A549 (cell line): ENCODE measurements around the gene RRM1. TPM values are rescaled to one million over a fixed set of nuclear protein-coding genes. Genes with fewer than 3 reads are reported as not detected.

Experiments used
- ATAC-seq, 2 experiments: fragments of 200-7000 bp in 1 of 2; fragments of >200 bp in 1 of 2; cut with Nextera tagmentation in 1 of 2; cut with Tn5 transposase in 1 of 2; 3 replicates each; pipeline versions ENCODE4 v1.8.0 to v1.9.1; 2018 to 2020; ENCODE audit warnings: mild to moderate bottlenecking in 1 of 2, moderate library complexity in 1 of 2
- CTCF ChIA-PET: fragments of 300-600 bp; sonication (Branson Sonifier 250); formaldehyde crosslinking; extraction: SDS; loops from one replicate; lab custom pipeline; 2021; ENCODE audit warnings: antibody characterized with exemption, inconsistent platforms; lab: Yijun Ruan, JAX
- POLR2A ChIA-PET: fragments of 350-600 bp; formaldehyde crosslinking; extraction: SDS; loops from one replicate; lab custom pipeline; 2021; ENCODE audit warnings: antibody characterized with exemption, inconsistent platforms; lab: Yijun Ruan, JAX
- DNase-seq, 2 experiments: peaks; one replicate each; pipeline versions ENCODE4 v3.0.0 to v3.0.0-alpha.2; 2011 to 2016; ENCODE audit warnings: low read depth in 1 of 2, low spot score in 1 of 2
- FAIRE-seq: peaks from 2 replicates; lab custom pipeline; 2011; peaks lifted over from hg19 to GRCh38; lab: Jason Lieb, UNC
- H3K27ac ChIP-seq, 2 experiments: fragments of >200 bp; sonication (Bioruptor Twin); formaldehyde crosslinking; 3 replicates each; pipeline ENCODE4 v1.5.1; 2016 to 2017
- H3K4me1 ChIP-seq: fragments of >200 bp; sonication (Bioruptor Twin); formaldehyde crosslinking; 3 replicates; pipeline ENCODE4 v1.6.1; 2016
- H3K4me2 ChIP-seq: fragments of >200 bp; sonication (Bioruptor Twin); formaldehyde crosslinking; 3 replicates; pipeline ENCODE4 v1.6.1; 2016
- H3K4me3 ChIP-seq: fragments of >200 bp; sonication (Bioruptor Twin); formaldehyde crosslinking; 3 replicates; pipeline ENCODE4 v1.5.1; 2016
- H3K9me3 ChIP-seq: fragments of >200 bp; sonication (Bioruptor Twin); formaldehyde crosslinking; 3 replicates; pipeline ENCODE4 v1.6.1; 2016
- BHLHE40 ChIP-seq: IDR thresholded peaks from 2 replicates; pipeline ENCODE4 v1.6.1; 2012; ENCODE audit warnings: low read depth, low read length, inconsistent platforms
- CHD2 ChIP-seq: fragments of 150-350 bp; IDR thresholded peaks from 2 replicates; pipeline ENCODE4 v1.6.1; 2014; ENCODE audit warnings: low read length; ENCODE audit not compliant: partially characterized antibody
- CHD4 ChIP-seq: fragments of 200-600 bp; sonication (generic); IDR thresholded peaks from 2 replicates; pipeline ENCODE4 v1.6.1; 2016; ENCODE audit warnings: antibody characterized with exemption, mild to moderate bottlenecking, borderline replicate concordance
- EHMT2 ChIP-seq: fragments of 200-600 bp; sonication (generic); IDR thresholded peaks from 2 replicates; pipeline ENCODE4 v1.6.1; 2016; ENCODE audit warnings: antibody characterized with exemption, low read depth, mild to moderate bottlenecking, moderate library complexity
- HDAC2 ChIP-seq: fragments of 200-600 bp; sonication (generic); IDR thresholded peaks from 2 replicates; pipeline ENCODE4 v1.6.1; 2016
- HEYL ChIP-seq: fragments of 250-450 bp; sonication (Bioruptor Pico); IDR thresholded peaks from 2 replicates; pipeline ENCODE4 v1.8.0; 2021; ENCODE audit warnings: mild to moderate bottlenecking, moderate library complexity
- HOXB13 ChIP-seq: fragments of 250-450 bp; sonication (Bioruptor Pico); IDR thresholded peaks from 2 replicates; pipeline ENCODE4 v1.5.0; 2020; ENCODE audit warnings: low read depth, mild to moderate bottlenecking, moderate library complexity
- JUNB ChIP-seq: fragments of >200 bp; sonication (Bioruptor Twin); formaldehyde crosslinking; IDR thresholded peaks from 2 replicates; pipeline ENCODE4 v1.6.1; 2016
- KDM1A ChIP-seq: fragments of 200-600 bp; sonication (generic); IDR thresholded peaks from 2 replicates; pipeline ENCODE4 v1.6.1; 2016; ENCODE audit warnings: low read depth, mild to moderate bottlenecking
- KDM5A ChIP-seq: fragments of 200-600 bp; sonication (generic); IDR thresholded peaks from 2 replicates; pipeline ENCODE4 v1.6.1; 2016; ENCODE audit warnings: antibody characterized with exemption, mild to moderate bottlenecking
- PHF8 ChIP-seq: fragments of 200-600 bp; sonication (generic); IDR thresholded peaks from 2 replicates; pipeline ENCODE4 v1.6.1; 2016; ENCODE audit warnings: low read depth, mild to moderate bottlenecking, antibody characterized with exemption, moderate library complexity, borderline replicate concordance
- POLR2A ChIP-seq: IDR thresholded peaks from 2 replicates; pipeline ENCODE4 v1.6.1; 2012; ENCODE audit warnings: mild to moderate bottlenecking, low read length
- SMC3 ChIP-seq: fragments of >200 bp; sonication (Bioruptor Twin); formaldehyde crosslinking; IDR thresholded peaks from 3 replicates; pipeline ENCODE4 v1.6.1; 2018; ENCODE audit warnings: inconsistent platforms
- ZFP36 ChIP-seq: fragments of 450-650 bp; IDR thresholded peaks from 2 replicates; pipeline ENCODE4 v1.6.1; 2014; ENCODE audit warnings: borderline replicate concordance; ENCODE audit not compliant: partially characterized antibody
- WGBS: methylation state at CpG from one replicate; pipeline ENCODE4 v1.1.6; 2017; ENCODE audit errors: missing lambda C conversion rate; 5-methylcytosine and 5-hydroxymethylcytosine counted together
- polyA plus RNA-seq, 4 experiments: library from polyadenylated mRNA; depleted of rRNA in 3 of 4; stranded (reverse); fragments of >200 nt; fragmentation: RNase III in 1 of 4; extraction: RNeasy Plus Mini Kit Qiagen cat#74134 plus additional on column Dnase treatment in 1 of 4; gene quantifications; 2 replicates in 3 of 4; 3 replicates in 1 of 4; pipeline ENCODE4 v1.2.3, GENCODE V29; 2011 to 2017
- TF ChIP-seq, protein P1 (sequence below): IDR thresholded peaks from 2 replicates; pipeline ENCODE4 v1.6.1; 2012
- TF ChIP-seq, protein P2 (sequence below): fragments of 150-350 bp; IDR thresholded peaks from 2 replicates; pipeline ENCODE4 v1.6.1; 2014; ENCODE audit warnings: low read depth, mild to moderate bottlenecking, low read length
- TF ChIP-seq, protein P3 (sequence below): fragments of 250-450 bp; sonication (Bioruptor Pico); IDR thresholded peaks from 2 replicates; pipeline ENCODE4 v1.5.0; 2020; ENCODE audit warnings: low read depth, mild to moderate bottlenecking, moderate library complexity
- TF ChIP-seq, protein P4 (sequence below): fragments of >200 bp; sonication (Bioruptor Twin); formaldehyde crosslinking; IDR thresholded peaks from 2 replicates; pipeline ENCODE4 v1.6.1; 2016
- TF ChIP-seq, protein P5 (sequence below): fragments of 250-450 bp; sonication (Bioruptor Pico); IDR thresholded peaks from 2 replicates; pipeline ENCODE4 v1.5.0; 2021; ENCODE audit warnings: mild to moderate bottlenecking, moderate library complexity, borderline replicate concordance
- TF ChIP-seq, protein P6 (sequence below): fragments of >200 bp; sonication (Bioruptor Twin); formaldehyde crosslinking; IDR thresholded peaks from 3 replicates; pipeline ENCODE4 v1.5.1; 2016
- TF ChIP-seq, protein P7 (sequence below): IDR thresholded peaks from 2 replicates; pipeline ENCODE4 v1.6.1; 2012; ENCODE audit warnings: low read depth, borderline replicate concordance
- TF ChIP-seq, protein P8 (sequence below): IDR thresholded peaks from 2 replicates; pipeline ENCODE4 v1.6.1; 2012

Gene RRM1
- polyA plus RNA-seq, 2 of the 4 experiments (the other 2 are of a cell fraction), result 91.4 to 120 TPM

DNA sequence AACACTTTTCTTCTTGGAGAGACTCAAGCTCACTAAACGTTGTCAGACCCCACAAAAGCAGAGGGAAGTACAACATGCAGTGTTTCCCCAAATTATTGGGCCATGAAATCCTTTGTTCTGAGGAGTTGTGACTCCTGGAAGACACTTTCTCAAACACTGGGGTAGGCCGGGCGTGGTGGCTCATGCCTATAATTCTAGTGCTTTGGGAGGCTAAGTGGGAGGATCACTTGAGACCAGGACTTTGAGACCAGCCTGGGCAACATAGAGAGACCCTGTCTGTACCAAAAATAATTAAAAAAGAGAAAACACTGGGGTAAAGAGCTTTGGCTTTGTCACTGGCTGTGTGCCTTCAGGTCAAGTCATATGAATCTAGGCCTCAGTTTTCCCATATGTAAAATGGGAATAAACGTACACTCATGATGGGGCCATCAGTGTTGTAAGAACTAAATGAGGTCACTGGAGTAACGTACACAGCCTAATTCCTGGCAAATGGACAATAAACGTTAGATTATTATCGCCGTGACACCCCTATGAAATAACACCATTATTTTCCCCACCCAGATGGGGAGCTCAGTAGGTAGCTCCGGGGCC is 92.0 kb downstream of the RRM1 start:
- no peaks in the 10 kb centered on the region for H3K4me1 ChIP-seq
- CTCF ChIA-PET, result interaction anchor here (0.6 to 3.9 kb wide), 61 partner anchors 8 to 1636 kb away, joined by 3 to 98 read pairs (median 6); partner anchors contain the start of genes OR51D1, OR52K1, OR52M1 and TRIM21
- ATAC-seq, result no peak
- DNase-seq, result no peak
- 14% methylated on average over 9 of the region's 9 CpGs for WGBS
- peak; percentile 23 for FAIRE-seq
- POLR2A ChIA-PET, result no interaction called here
- TF ChIP-seq, protein P1, sequence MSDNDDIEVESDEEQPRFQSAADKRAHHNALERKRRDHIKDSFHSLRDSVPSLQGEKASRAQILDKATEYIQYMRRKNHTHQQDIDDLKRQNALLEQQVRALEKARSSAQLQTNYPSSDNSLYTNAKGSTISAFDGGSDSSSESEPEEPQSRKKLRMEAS, result no peak
- TF ChIP-seq, protein P2, sequence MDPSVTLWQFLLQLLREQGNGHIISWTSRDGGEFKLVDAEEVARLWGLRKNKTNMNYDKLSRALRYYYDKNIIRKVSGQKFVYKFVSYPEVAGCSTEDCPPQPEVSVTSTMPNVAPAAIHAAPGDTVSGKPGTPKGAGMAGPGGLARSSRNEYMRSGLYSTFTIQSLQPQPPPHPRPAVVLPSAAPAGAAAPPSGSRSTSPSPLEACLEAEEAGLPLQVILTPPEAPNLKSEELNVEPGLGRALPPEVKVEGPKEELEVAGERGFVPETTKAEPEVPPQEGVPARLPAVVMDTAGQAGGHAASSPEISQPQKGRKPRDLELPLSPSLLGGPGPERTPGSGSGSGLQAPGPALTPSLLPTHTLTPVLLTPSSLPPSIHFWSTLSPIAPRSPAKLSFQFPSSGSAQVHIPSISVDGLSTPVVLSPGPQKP, result no peak
- TF ChIP-seq, protein P3, sequence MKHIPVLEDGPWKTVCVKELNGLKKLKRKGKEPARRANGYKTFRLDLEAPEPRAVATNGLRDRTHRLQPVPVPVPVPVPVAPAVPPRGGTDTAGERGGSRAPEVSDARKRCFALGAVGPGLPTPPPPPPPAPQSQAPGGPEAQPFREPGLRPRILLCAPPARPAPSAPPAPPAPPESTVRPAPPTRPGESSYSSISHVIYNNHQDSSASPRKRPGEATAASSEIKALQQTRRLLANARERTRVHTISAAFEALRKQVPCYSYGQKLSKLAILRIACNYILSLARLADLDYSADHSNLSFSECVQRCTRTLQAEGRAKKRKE (CRISPR knock-in tag), result no peak
- TF ChIP-seq KDM1A, result peak; percentile 83; the same call in 1 of the 2 replicates
- TF ChIP-seq CHD2, result no peak
- no peak for TF ChIP-seq POLR2A
- TF ChIP-seq, protein P4, sequence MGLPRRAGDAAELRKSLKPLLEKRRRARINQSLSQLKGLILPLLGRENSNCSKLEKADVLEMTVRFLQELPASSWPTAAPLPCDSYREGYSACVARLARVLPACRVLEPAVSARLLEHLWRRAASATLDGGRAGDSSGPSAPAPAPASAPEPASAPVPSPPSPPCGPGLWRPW, result no peak
- no peak for TF ChIP-seq BHLHE40
- TF ChIP-seq CHD4, result peak; percentile 79; the same call in 1 of the 2 replicates
- TF ChIP-seq HEYL (CRISPR knock-in tag), result no peak
- no peak for TF ChIP-seq JUNB
- peak; percentile 40 for TF ChIP-seq ZFP36
- no peak for TF ChIP-seq EHMT2
- TF ChIP-seq, protein P5, sequence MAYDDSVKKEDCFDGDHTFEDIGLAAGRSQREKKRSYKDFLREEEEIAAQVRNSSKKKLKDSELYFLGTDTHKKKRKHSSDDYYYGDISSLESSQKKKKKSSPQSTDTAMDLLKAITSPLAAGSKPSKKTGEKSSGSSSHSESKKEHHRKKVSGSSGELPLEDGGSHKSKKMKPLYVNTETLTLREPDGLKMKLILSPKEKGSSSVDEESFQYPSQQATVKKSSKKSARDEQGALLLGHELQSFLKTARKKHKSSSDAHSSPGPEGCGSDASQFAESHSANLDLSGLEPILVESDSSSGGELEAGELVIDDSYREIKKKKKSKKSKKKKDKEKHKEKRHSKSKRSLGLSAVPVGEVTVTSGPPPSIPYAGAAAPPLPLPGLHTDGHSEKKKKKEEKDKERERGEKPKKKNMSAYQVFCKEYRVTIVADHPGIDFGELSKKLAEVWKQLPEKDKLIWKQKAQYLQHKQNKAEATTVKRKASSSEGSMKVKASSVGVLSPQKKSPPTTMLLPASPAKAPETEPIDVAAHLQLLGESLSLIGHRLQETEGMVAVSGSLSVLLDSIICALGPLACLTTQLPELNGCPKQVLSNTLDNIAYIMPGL (CRISPR knock-in tag), result no peak
- H3K27ac ChIP-seq, result peak overlapping the region in 1 of 2 experiments; percentile 94; a peak in 3 of 6 replicates
- H3K9me3 ChIP-seq, result no peaks in the 10 kb centered on the region
- H3K4me3 ChIP-seq, result peak overlapping the region; percentile 77
- peak overlapping the region; percentile 93 for H3K4me2 ChIP-seq

DNA sequence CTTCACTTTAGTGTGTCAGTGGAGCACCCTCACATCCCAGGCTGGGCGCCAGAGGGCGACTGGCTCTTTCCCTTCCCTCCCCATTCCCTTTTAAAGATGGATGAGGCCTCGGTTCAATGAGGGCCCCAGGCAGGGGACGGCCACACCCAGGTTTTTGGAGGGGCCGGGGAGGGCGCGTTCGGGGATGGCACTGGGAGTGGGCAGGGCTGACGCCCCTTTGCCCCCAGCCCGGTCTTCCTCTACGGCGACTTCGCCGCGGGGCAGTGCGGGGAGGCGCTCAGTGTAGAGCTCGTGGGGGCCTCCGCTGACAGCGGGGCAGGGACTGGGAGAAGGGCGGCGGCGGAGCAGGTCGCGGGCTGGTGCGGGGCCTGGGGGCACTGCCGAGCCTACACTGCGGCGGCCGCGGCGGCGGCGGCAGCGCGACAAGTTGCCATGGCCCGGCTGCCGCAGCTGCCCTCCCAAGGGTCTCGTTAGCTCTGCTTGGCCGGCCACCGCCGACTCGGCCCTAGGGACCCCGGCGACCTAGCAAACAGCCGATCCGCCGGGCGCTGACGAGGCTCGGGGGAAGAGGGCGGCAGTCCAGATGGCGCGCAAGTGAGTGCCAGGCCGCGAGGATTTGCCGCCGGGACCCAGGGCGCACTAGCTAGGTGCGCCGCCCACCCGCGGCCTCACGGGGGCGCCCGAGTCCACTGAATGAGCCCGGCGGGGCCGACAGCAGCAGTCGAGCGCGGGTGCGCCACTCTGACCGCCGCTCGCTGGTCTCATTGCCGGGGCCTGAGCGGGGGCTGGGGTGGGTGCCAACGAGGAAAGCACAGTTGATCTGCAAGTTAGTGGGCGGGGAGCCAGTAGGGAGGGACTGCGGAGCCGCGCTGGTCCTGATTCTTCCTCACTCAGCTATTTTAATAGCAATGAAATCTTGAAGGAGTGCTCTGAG is 92.7 kb downstream of the RRM1 start:
- CTCF ChIA-PET, result interaction anchor here (0.6 to 3.9 kb wide), 82 partner anchors 8 to 1635 kb away, joined by 3 to 98 read pairs (median 5); partner anchors contain the start of genes OR51D1, OR52K1, OR52M1 and TRIM21
- TF ChIP-seq PHF8 (peak; percentile 71), KDM1A (0 out of 2 replicates have a peak, but pooled peaks have one; percentile 10), SMC3 (peak; percentile 84), HOXB13 (CRISPR knock-in tag) (no peak), CHD2 (no peak), HDAC2 (no peak), KDM5A (peak; percentile 47; the same call in 1 of the 2 replicates)
- TF ChIP-seq, protein P6, sequence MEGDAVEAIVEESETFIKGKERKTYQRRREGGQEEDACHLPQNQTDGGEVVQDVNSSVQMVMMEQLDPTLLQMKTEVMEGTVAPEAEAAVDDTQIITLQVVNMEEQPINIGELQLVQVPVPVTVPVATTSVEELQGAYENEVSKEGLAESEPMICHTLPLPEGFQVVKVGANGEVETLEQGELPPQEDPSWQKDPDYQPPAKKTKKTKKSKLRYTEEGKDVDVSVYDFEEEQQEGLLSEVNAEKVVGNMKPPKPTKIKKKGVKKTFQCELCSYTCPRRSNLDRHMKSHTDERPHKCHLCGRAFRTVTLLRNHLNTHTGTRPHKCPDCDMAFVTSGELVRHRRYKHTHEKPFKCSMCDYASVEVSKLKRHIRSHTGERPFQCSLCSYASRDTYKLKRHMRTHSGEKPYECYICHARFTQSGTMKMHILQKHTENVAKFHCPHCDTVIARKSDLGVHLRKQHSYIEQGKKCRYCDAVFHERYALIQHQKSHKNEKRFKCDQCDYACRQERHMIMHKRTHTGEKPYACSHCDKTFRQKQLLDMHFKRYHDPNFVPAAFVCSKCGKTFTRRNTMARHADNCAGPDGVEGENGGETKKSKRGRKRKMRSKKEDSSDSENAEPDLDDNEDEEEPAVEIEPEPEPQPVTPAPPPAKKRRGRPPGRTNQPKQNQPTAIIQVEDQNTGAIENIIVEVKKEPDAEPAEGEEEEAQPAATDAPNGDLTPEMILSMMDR, result peak; percentile 94
- TF ChIP-seq, protein P7, sequence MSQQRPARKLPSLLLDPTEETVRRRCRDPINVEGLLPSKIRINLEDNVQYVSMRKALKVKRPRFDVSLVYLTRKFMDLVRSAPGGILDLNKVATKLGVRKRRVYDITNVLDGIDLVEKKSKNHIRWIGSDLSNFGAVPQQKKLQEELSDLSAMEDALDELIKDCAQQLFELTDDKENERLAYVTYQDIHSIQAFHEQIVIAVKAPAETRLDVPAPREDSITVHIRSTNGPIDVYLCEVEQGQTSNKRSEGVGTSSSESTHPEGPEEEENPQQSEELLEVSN, result peak; percentile 81; the same call in 1 of the 2 replicates
- TF ChIP-seq, protein P8, sequence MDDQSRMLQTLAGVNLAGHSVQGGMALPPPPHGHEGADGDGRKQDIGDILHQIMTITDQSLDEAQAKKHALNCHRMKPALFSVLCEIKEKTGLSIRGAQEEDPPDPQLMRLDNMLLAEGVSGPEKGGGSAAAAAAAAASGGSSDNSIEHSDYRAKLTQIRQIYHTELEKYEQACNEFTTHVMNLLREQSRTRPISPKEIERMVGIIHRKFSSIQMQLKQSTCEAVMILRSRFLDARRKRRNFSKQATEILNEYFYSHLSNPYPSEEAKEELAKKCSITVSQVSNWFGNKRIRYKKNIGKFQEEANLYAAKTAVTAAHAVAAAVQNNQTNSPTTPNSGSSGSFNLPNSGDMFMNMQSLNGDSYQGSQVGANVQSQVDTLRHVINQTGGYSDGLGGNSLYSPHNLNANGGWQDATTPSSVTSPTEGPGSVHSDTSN, result no peak
- TF ChIP-seq, protein P5 (CRISPR knock-in tag), result peak; percentile 13; the same call in 1 of the 2 replicates

More for the DNA sequence above, 92.7 kb downstream of the RRM1 start:
- peak overlapping the region; percentile 91 to 94 for H3K27ac ChIP-seq
- ATAC-seq (peak; percentile 87 to 94), FAIRE-seq (no peak), DNase-seq (peak; percentile 80 to 84)
- H3K4me1 ChIP-seq, result no peaks in the 10 kb centered on the region
- POLR2A ChIA-PET, result no interaction called here
- H3K4me2 ChIP-seq, result peak overlapping the region; percentile 93
- H3K4me3 ChIP-seq, result peak overlapping the region; percentile 77
- 5% methylated on average over 9 of the region's 83 CpGs for WGBS
- no peaks in the 10 kb centered on the region for H3K9me3 ChIP-seq
